ENCODE data around the gene SLC35D2. TPM values are rescaled to one million over a fixed set of nuclear protein-coding genes. Genes with fewer than 3 reads are reported as not detected.
"Not testable (repeated sequence)": the region's sequence is repeated elsewhere in the genome, so short reads cannot be mapped to it uniquely, and the experiment has no call there.

Gene SLC35D2
- total RNA-seq, 1 donor from 2014 or later = 44.7 TPM

- Mint-ChIP-seq H3K4me1 (ENCODE audit: low read depth, unreplicated experiment) (no peaks in the 10 kb centered on the region), H3K36me3 (ENCODE audit: unreplicated experiment) (peaks cover 5% of the 10 kb centered on the region), H3K27ac (ENCODE audit: unreplicated experiment) (no peak overlapping the region), H3K4me3 (ENCODE audit: unreplicated experiment) (no peak overlapping the region), H3K27me3 (ENCODE audit: unreplicated experiment) (peaks cover 3% of the 10 kb centered on the region), H3K9me3 (ENCODE audit: unreplicated experiment) (no peaks in the 10 kb centered on the region)
- no peak for DNase-seq
- TF ChIP-seq, protein P1, sequence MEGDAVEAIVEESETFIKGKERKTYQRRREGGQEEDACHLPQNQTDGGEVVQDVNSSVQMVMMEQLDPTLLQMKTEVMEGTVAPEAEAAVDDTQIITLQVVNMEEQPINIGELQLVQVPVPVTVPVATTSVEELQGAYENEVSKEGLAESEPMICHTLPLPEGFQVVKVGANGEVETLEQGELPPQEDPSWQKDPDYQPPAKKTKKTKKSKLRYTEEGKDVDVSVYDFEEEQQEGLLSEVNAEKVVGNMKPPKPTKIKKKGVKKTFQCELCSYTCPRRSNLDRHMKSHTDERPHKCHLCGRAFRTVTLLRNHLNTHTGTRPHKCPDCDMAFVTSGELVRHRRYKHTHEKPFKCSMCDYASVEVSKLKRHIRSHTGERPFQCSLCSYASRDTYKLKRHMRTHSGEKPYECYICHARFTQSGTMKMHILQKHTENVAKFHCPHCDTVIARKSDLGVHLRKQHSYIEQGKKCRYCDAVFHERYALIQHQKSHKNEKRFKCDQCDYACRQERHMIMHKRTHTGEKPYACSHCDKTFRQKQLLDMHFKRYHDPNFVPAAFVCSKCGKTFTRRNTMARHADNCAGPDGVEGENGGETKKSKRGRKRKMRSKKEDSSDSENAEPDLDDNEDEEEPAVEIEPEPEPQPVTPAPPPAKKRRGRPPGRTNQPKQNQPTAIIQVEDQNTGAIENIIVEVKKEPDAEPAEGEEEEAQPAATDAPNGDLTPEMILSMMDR (IDR thresholded peaks at IDR 0.05; ENCODE audit: partially characterized antibody, unreplicated experiment) = no peak
Measured at GRCh38 chr9:96331236-96331947, 52.1 kb downstream of the SLC35D2 start.

- peaks cover 4% of the 10 kb centered on the region for H3K27me3 Mint-ChIP-seq (ENCODE audit: unreplicated experiment)
Measured at GRCh38 chr9:96327694-96328352, 55.7 kb downstream of the SLC35D2 start.

GRCh38 chr9:96323169-96323568 lies 60.3 kb downstream of the SLC35D2 start:
- no peak for DNase-seq
- no peaks in the 10 kb centered on the region for H3K4me1 Mint-ChIP-seq (ENCODE audit: low read depth, unreplicated experiment)
- H3K4me3 Mint-ChIP-seq (ENCODE audit: unreplicated experiment) = no peak overlapping the region
- no peaks in the 10 kb centered on the region for H3K36me3 Mint-ChIP-seq (ENCODE audit: unreplicated experiment)
- H3K9me3 Mint-ChIP-seq (ENCODE audit: unreplicated experiment) = peaks cover 2% of the 10 kb centered on the region
- peaks cover 4% of the 10 kb centered on the region for H3K27me3 Mint-ChIP-seq (ENCODE audit: unreplicated experiment)
- H3K27ac Mint-ChIP-seq (ENCODE audit: unreplicated experiment) = no peak overlapping the region
- TF ChIP-seq, protein P1 (IDR thresholded peaks at IDR 0.05; ENCODE audit: partially characterized antibody, unreplicated experiment) = no peak

More at GRCh38 chr9:96327694-96328352, 55.7 kb downstream of the SLC35D2 start:
- TF ChIP-seq, protein P1 (IDR thresholded peaks at IDR 0.05; ENCODE audit: partially characterized antibody, unreplicated experiment) = peak; percentile 92
- DNase-seq = peak; percentile 22
- Mint-ChIP-seq H3K4me3 (ENCODE audit: unreplicated experiment) (no peak overlapping the region), H3K36me3 (ENCODE audit: unreplicated experiment) (no peaks in the 10 kb centered on the region), H3K9me3 (ENCODE audit: unreplicated experiment) (peaks cover 2% of the 10 kb centered on the region), H3K27ac (ENCODE audit: unreplicated experiment) (no peak overlapping the region), H3K4me1 (ENCODE audit: low read depth, unreplicated experiment) (no peaks in the 10 kb centered on the region)

GRCh38 chr9:96322736-96323135 lies 60.8 kb downstream of the SLC35D2 start:
- not testable (repeated sequence) for DNase-seq; H3K36me3 Mint-ChIP-seq (ENCODE audit: unreplicated experiment); H3K27me3 Mint-ChIP-seq (ENCODE audit: unreplicated experiment); H3K9me3 Mint-ChIP-seq (ENCODE audit: unreplicated experiment); H3K4me3 Mint-ChIP-seq (ENCODE audit: unreplicated experiment); H3K4me1 Mint-ChIP-seq (ENCODE audit: low read depth, unreplicated experiment); H3K27ac Mint-ChIP-seq (ENCODE audit: unreplicated experiment)

GRCh38 chr9:96322210-96322609 lies 61.3 kb downstream of the SLC35D2 start:
- not testable (repeated sequence) for H3K4me3 Mint-ChIP-seq (ENCODE audit: unreplicated experiment); H3K27me3 Mint-ChIP-seq (ENCODE audit: unreplicated experiment); H3K36me3 Mint-ChIP-seq (ENCODE audit: unreplicated experiment)

GRCh38 chr9:96321515-96321914 lies 62.0 kb downstream of the SLC35D2 start:
- TF ChIP-seq, protein P1 (IDR thresholded peaks at IDR 0.05; ENCODE audit: partially characterized antibody, unreplicated experiment) = no peak
- DNase-seq = no peak
- peaks cover 1% of the 10 kb centered on the region for H3K27me3 Mint-ChIP-seq (ENCODE audit: unreplicated experiment)
- H3K4me1 Mint-ChIP-seq (ENCODE audit: low read depth, unreplicated experiment) = peaks cover 1% of the 10 kb centered on the region
- no peaks in the 10 kb centered on the region for H3K36me3 Mint-ChIP-seq (ENCODE audit: unreplicated experiment)
- no peak overlapping the region for H3K27ac Mint-ChIP-seq (ENCODE audit: unreplicated experiment)
- peaks cover 3% of the 10 kb centered on the region for H3K9me3 Mint-ChIP-seq (ENCODE audit: unreplicated experiment)
- no peak overlapping the region for H3K4me3 Mint-ChIP-seq (ENCODE audit: unreplicated experiment)

More at GRCh38 chr9:96322210-96322609, 61.3 kb downstream of the SLC35D2 start:
- H3K9me3 Mint-ChIP-seq (ENCODE audit: unreplicated experiment); H3K27ac Mint-ChIP-seq (ENCODE audit: unreplicated experiment); DNase-seq; H3K4me1 Mint-ChIP-seq (ENCODE audit: low read depth, unreplicated experiment): not testable (repeated sequence)
